Prostate gland (tissue), 2 donors: Measurements from ENCODE around the gene STAT1. TPM values are rescaled to one million over a fixed set of nuclear protein-coding genes. Genes with fewer than 3 reads are reported as not detected.
A peak's percentile ranks its signal among the peaks of the same experiment; 100 is the strongest.

Experiments used
- DNase-seq: peaks from one replicate; pipeline ENCODE4 v3.0.0-alpha.2; 2019; ENCODE audit warnings: low spot score
- H3K27ac ChIP-seq, 2 donors: fragments of 200-600 bp; sonication (generic); 2 replicates each; pipeline ENCODE4 v1.5.1; 2017 to 2019
- H3K27me3 ChIP-seq: fragments of 200-600 bp; sonication (generic); replicated peaks from 2 replicates; pipeline ENCODE4 v1.5.1; 2019; ENCODE audit not compliant: insufficient read depth
- H3K36me3 ChIP-seq, 2 donors: fragments of 200-600 bp; sonication (generic); 1 replicate in 1 of 2; 2 replicates in 1 of 2; pipeline versions ENCODE4 v1.5.1 to v1.8.1; 2017 to 2019
- H3K4me1 ChIP-seq: fragments of 200-600 bp; sonication (generic); replicated peaks from 2 replicates; pipeline ENCODE4 v1.5.1; 2019
- H3K4me3 ChIP-seq, 2 donors: fragments of 200-600 bp; sonication (generic); 2 replicates each; pipeline ENCODE4 v1.5.1; 2017 to 2019
- H3K9me3 ChIP-seq: fragments of 200-600 bp; sonication (generic); 2 replicates; pipeline ENCODE4 v1.5.1; 2017
- POLR2A ChIP-seq: fragments of 450-650 bp; IDR thresholded peaks from one replicate; pipeline ENCODE4 v1.6.1; 2016; ENCODE audit warnings: antibody characterized with exemption, mild to moderate bottlenecking
- POLR2AphosphoS5 ChIP-seq: sonication (generic); formaldehyde crosslinking; IDR thresholded peaks from one replicate; pipeline ENCODE4 v1.6.1; 2017; ENCODE audit warnings: antibody characterized with exemption
- WGBS: methylation state at CpG from one replicate; pipeline ENCODE4 v1.1.5; 2018; 5-methylcytosine and 5-hydroxymethylcytosine counted together
- intact Hi-C: fragments of 100-400 bp; cut with DNase I; formaldehyde crosslinking; loops from one replicate; pipeline ENCODE4 v1.14.2; 2022
- total RNA-seq, 2 donors: library from RNA; depleted of rRNA; stranded (reverse); fragments of >200 nt; gene quantifications; one replicate each; pipeline ENCODE4 v1.1.0, GENCODE V29; 2016
- TF ChIP-seq, protein P1 (sequence below), 4 experiments: fragments of 200-600 bp in 2 of 4; fragments of 450-650 bp in 2 of 4; sonication (generic) in 2 of 4; IDR thresholded peaks; 1 replicate in 3 of 4; 2 replicates in 1 of 4; pipeline ENCODE4 v1.5.1; 2016 to 2019; ENCODE audit warnings: antibody characterized with exemption in 4 of 4, mild to moderate bottlenecking in 2 of 4, moderate library complexity in 2 of 4

Gene STAT1
- total RNA-seq, 2 donors from 2014 or later: 53.3 to 64.1 TPM

DNA sequence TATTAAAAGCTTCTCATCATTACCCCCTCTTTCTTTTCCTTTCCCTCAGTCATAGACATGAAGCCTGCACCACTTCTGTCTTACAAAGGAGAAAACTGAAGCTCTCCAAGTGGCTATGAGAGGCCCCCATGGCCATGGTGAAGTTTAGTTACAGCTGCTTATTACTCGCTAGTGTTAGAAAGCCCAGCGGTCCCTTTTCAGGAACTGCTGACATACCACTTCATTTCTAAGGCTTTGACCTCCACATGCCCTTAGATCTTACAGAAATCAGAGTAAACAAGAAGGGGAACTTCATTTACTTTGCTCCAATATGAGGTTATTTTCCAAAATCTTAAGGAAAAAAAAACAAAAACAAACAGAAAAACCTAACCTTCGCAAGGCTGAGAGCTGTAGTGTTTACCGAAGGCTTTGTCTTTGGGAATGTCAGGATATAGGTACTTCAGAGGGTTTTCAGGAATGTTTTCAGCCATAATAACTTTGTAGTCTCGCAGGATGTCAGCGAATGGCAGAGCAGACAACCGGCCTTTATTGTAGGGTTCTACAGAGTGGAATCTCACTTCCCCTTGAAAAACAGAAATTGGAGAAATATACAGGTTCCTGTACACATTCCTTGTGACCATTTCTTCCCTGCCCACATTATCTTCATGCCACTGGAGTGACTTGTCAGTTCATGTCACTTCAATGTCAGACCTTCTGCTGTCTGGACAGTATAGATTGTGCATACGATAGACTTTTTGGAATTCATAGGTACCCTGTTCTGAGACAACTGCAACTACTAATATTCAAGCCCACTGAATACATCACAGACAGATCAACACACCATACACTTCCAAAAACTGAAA, 18.8 kb upstream of the STAT1 start:
- no peak for TF ChIP-seq POLR2A
- TF ChIP-seq, protein P1, sequence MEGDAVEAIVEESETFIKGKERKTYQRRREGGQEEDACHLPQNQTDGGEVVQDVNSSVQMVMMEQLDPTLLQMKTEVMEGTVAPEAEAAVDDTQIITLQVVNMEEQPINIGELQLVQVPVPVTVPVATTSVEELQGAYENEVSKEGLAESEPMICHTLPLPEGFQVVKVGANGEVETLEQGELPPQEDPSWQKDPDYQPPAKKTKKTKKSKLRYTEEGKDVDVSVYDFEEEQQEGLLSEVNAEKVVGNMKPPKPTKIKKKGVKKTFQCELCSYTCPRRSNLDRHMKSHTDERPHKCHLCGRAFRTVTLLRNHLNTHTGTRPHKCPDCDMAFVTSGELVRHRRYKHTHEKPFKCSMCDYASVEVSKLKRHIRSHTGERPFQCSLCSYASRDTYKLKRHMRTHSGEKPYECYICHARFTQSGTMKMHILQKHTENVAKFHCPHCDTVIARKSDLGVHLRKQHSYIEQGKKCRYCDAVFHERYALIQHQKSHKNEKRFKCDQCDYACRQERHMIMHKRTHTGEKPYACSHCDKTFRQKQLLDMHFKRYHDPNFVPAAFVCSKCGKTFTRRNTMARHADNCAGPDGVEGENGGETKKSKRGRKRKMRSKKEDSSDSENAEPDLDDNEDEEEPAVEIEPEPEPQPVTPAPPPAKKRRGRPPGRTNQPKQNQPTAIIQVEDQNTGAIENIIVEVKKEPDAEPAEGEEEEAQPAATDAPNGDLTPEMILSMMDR (IDR thresholded peaks at IDR 0.05): no peak
- TF ChIP-seq POLR2AphosphoS5: no peak
- H3K4me1 ChIP-seq: no peaks in the 10 kb centered on the region
- WGBS: 62% methylated on average over 8 of the region's 8 CpGs
- intact Hi-C loops: no loop called here
- H3K36me3 ChIP-seq: no peaks in the 10 kb centered on the region
- no peaks in the 10 kb centered on the region for H3K27me3 ChIP-seq
- H3K27ac ChIP-seq: no peak overlapping the region
- no peaks in the 10 kb centered on the region for H3K9me3 ChIP-seq
- no peak for DNase-seq
- no peak overlapping the region for H3K4me3 ChIP-seq

DNA sequence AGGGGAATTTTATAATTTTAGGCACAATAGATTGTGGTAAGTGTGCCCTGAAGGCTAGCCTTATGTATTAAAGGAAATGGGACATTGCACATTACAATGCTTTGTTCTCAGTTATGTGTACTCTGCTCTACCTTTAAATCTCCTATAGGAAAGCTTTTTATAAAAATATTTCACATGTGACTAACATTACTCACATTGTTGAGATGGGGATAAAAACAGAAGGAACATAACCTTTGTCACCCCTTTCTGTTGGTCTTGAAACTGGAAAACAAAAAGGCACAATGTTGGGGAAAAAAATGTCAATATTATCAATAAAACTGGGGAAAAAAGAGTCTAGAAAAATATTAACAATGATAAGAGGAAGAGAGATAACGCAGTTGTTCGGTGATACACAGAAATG, 17.3 kb upstream of the STAT1 start:
- 97% methylated on average over 2 of the region's 2 CpGs for WGBS
- Histone ChIP-seq H3K4me3 (no peak overlapping the region), H3K9me3 (no peaks in the 10 kb centered on the region), H3K4me1 (no peaks in the 10 kb centered on the region), H3K27me3 (no peaks in the 10 kb centered on the region), H3K36me3 (no peaks in the 10 kb centered on the region), H3K27ac (no peak overlapping the region)
- no peak for DNase-seq
- intact Hi-C loops: no loop called here
- TF ChIP-seq POLR2AphosphoS5: no peak
- no peak for TF ChIP-seq POLR2A
- TF ChIP-seq, protein P1 (IDR thresholded peaks at IDR 0.05): no peak

DNA sequence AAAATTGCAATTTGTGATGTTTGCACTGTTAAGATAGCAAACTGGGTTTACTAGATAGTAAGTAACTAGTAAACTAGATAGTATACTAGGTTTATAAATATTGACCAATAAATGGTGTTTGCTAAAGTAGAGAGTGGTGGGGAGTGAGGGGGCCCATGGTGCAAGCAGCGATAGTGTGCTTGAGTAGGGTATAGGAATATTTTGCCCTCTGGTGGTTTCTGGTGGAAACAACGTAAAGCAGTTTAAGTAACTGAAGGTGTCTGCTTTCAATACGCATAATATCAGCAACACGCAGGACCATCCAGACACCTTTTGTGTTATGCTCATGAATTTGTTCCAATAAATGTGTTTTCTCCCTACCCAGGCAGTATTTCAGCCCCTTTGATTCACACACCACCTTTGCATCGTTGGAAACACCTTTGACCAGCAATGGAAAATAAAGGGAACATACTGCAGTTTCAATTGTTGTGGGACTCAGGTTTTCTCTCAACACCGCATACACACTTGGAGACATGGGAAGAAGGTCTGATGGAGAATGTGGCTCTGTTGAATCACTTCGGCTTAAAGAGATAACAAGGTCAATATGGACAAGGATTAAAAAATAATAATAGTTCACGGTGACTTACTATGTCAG, 16.7 kb upstream of the STAT1 start:
- intact Hi-C loops: no loop called here
- H3K36me3 ChIP-seq: no peaks in the 10 kb centered on the region
- no peaks in the 10 kb centered on the region for H3K9me3 ChIP-seq
- DNase-seq: peak; percentile 40
- no peak overlapping the region for H3K27ac ChIP-seq
- no peak for TF ChIP-seq POLR2A
- TF ChIP-seq, protein P1 (IDR thresholded peaks at IDR 0.05): peak; percentile 17 to 67 (median 63)
- TF ChIP-seq POLR2AphosphoS5: peak; percentile 6
- no peaks in the 10 kb centered on the region for H3K27me3 ChIP-seq
- H3K4me1 ChIP-seq: no peaks in the 10 kb centered on the region
- no peak overlapping the region for H3K4me3 ChIP-seq
- 40% methylated on average over 8 of the region's 8 CpGs for WGBS

DNA sequence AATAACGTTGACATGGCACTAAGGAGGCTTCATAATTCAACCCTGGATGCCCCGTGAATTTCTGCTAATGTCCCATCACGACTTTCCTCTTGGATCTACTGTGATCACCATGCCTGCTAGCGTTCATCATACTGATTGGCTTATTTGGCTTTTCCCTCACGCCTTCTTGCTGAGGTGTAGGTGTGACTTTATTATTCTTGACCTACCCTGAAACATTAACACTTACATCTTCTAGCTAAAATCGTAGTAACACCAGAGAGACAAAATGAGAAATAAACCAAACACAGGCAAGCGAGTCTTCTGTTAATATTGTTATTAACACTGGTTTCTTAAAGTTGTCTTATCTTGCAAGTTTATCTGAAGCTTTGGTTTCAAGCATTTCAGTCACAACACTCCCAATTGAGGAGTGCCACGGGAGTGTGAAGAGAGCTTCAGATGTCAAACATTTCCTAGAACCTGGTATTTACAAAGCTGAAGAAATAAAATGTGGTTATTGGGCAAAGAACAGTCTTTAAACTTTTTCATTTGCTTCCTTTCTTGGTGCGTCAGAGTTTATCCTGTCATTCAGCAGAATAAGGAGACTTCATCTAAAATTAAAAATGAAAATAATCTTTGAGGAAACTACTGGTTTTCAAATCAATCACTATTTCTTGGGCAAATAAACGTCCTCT, 15.4 kb upstream of the STAT1 start:
- H3K4me1 ChIP-seq: no peaks in the 10 kb centered on the region
- no peaks in the 10 kb centered on the region for H3K9me3 ChIP-seq
- intact Hi-C loops: loop anchor here (5.0 kb wide), 1 partner anchor 247 kb away; no protein-coding TSS in a partner anchor
- H3K27ac ChIP-seq: no peak overlapping the region
- no peak overlapping the region for H3K4me3 ChIP-seq
- TF ChIP-seq POLR2A: no peak
- no peak for TF ChIP-seq POLR2AphosphoS5
- TF ChIP-seq, protein P1 (IDR thresholded peaks at IDR 0.05): no peak
- DNase-seq: no peak
- H3K36me3 ChIP-seq: no peaks in the 10 kb centered on the region
- H3K27me3 ChIP-seq: no peaks in the 10 kb centered on the region
- WGBS: 74% methylated on average over 10 of the region's 10 CpGs
